ENCODE measurements around the gene RUVBL1.

The RUVBL1 gene

DNA sequence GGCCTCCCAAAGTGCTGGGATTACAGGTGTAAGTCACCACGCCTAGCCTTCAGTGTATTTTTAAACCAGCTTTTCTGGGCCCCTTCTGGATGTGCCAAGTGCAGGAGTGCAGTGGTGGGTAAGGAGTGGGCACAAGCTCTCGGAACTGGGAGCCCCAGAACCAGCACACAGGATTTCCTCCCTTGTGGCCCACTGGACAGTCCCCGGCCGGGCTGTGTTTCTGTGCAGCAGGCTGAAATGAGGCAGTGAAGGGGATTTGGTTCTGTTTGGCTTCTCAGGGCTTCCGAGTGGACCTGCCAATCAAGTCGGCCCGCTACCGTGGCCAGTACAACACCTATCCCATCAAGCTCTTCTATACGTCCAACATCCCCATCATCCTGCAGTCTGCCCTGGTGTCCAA is 56.9 kb downstream of the RUVBL1 start:
- Histone ChIP-seq H3K9me3 (ENCODE audit: control insufficient read depth, insufficient read depth, low read length) (no peaks in the 10 kb centered on the region), H3K36me3 (ENCODE audit: control insufficient read depth, low read length) (peaks cover 97% of the 10 kb centered on the region), H3K79me2 (ENCODE audit: control insufficient read depth, low read length) (peaks cover 21% of the 10 kb centered on the region), H3K4me1 (ENCODE audit: control insufficient read depth, low read length) (no peaks in the 10 kb centered on the region), H3K27me3 (ENCODE audit: control insufficient read depth, low read length) (no peaks in the 10 kb centered on the region), H3K27ac (ENCODE audit: low read depth, low read length) (no peak overlapping the region), H3K9me2 (replicated peaks; ENCODE audit: control insufficient read depth, low read length) (no peaks in the 10 kb centered on the region), H3K4me2 (ENCODE audit: low read length) (no peak overlapping the region), H3K4me3 (ENCODE audit: low read length) (no peak overlapping the region), H3F3A (ENCODE audit: control insufficient read depth, insufficient read depth) (peaks cover 16% of the 10 kb centered on the region; the same call in 1 of the 2 replicates), H4K20me1 (ENCODE audit: control insufficient read depth, insufficient read depth, low read depth, low read length) (peaks cover 13% of the 10 kb centered on the region; the same call in 1 of the 2 replicates)
- TF ChIP-seq, protein P1, sequence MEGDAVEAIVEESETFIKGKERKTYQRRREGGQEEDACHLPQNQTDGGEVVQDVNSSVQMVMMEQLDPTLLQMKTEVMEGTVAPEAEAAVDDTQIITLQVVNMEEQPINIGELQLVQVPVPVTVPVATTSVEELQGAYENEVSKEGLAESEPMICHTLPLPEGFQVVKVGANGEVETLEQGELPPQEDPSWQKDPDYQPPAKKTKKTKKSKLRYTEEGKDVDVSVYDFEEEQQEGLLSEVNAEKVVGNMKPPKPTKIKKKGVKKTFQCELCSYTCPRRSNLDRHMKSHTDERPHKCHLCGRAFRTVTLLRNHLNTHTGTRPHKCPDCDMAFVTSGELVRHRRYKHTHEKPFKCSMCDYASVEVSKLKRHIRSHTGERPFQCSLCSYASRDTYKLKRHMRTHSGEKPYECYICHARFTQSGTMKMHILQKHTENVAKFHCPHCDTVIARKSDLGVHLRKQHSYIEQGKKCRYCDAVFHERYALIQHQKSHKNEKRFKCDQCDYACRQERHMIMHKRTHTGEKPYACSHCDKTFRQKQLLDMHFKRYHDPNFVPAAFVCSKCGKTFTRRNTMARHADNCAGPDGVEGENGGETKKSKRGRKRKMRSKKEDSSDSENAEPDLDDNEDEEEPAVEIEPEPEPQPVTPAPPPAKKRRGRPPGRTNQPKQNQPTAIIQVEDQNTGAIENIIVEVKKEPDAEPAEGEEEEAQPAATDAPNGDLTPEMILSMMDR (IDR thresholded peaks at IDR 0.05; ENCODE audit: low read depth, low read length, poor library complexity, severe bottlenecking): no peak
- no peak for TF ChIP-seq EZH2phosphoT487 (IDR thresholded peaks at IDR 0.05; ENCODE audit: borderline replicate concordance, low read length)

DNA sequence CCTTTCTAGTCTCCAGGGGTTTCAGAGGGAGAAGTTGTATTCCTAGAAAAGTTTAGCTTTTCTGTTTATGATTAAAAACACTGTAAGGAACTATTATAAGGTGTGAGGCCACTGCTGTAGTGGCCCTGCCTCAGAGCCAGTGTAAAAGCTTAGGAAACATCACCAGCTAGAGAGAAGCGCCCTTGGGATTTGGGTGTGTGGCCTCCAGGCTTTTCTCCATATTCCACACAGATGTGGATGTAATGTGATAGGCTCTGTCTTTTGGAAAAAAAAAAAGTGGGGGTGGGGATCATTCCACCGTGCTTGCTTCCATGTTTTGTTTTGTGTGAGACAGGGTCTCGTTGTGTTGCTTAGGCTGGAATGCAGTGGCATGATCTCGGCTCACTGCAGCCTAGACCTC is 57.5 kb downstream of the RUVBL1 start:
- Histone ChIP-seq H3K27ac (ENCODE audit: low read depth, low read length) (no peak overlapping the region), H3K4me1 (ENCODE audit: control insufficient read depth, low read length) (no peaks in the 10 kb centered on the region), H3F3A (ENCODE audit: control insufficient read depth, insufficient read depth) (peaks cover 16% of the 10 kb centered on the region; the same call in 1 of the 2 replicates), H3K9me2 (replicated peaks; ENCODE audit: control insufficient read depth, low read length) (no peaks in the 10 kb centered on the region), H3K27me3 (ENCODE audit: control insufficient read depth, low read length) (no peaks in the 10 kb centered on the region), H3K4me3 (ENCODE audit: low read length) (no peak overlapping the region), H3K36me3 (ENCODE audit: control insufficient read depth, low read length) (peaks cover 97% of the 10 kb centered on the region), H4K20me1 (ENCODE audit: control insufficient read depth, insufficient read depth, low read depth, low read length) (peaks cover 13% of the 10 kb centered on the region; the same call in 1 of the 2 replicates), H3K79me2 (ENCODE audit: control insufficient read depth, low read length) (peaks cover 19% of the 10 kb centered on the region), H3K4me2 (ENCODE audit: low read length) (no peak overlapping the region), H3K9me3 (ENCODE audit: control insufficient read depth, insufficient read depth, low read length) (no peaks in the 10 kb centered on the region)
- TF ChIP-seq, protein P1 (IDR thresholded peaks at IDR 0.05; ENCODE audit: low read depth, low read length, poor library complexity, severe bottlenecking): no peak
- TF ChIP-seq EZH2phosphoT487 (IDR thresholded peaks at IDR 0.05; ENCODE audit: borderline replicate concordance, low read length): no peak

DNA sequence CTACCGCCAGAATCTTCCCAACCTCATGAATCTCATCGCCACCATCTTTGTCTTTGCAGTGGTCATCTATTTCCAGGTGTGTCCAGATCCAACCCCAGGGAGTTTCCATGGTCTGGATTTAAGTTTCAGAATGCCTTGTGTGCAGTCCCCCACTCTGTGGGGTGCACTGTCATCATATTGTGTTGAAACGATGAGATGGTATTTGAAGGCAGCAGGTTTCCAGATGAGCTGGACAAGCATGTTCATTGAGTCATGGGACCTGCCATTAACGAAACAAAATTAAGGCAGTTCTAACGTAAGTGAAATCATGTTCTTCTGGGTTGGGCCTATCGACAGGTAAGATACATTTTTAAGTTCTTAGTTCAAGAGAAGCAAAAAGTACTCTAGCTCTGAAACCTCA is 58.6 kb downstream of the RUVBL1 start:
- Histone ChIP-seq H3K36me3 (ENCODE audit: control insufficient read depth, low read length) (peaks cover 97% of the 10 kb centered on the region), H3K4me2 (ENCODE audit: low read length) (no peak overlapping the region), H3K9me3 (ENCODE audit: control insufficient read depth, insufficient read depth, low read length) (no peaks in the 10 kb centered on the region), H3K4me3 (ENCODE audit: low read length) (no peak overlapping the region), H3F3A (ENCODE audit: control insufficient read depth, insufficient read depth) (peaks cover 16% of the 10 kb centered on the region; the same call in 1 of the 2 replicates), H3K79me2 (ENCODE audit: control insufficient read depth, low read length) (peaks cover 15% of the 10 kb centered on the region), H3K27ac (ENCODE audit: low read depth, low read length) (no peak overlapping the region), H3K4me1 (ENCODE audit: control insufficient read depth, low read length) (no peaks in the 10 kb centered on the region), H3K9me2 (replicated peaks; ENCODE audit: control insufficient read depth, low read length) (no peaks in the 10 kb centered on the region), H3K27me3 (ENCODE audit: control insufficient read depth, low read length) (no peaks in the 10 kb centered on the region), H4K20me1 (ENCODE audit: control insufficient read depth, insufficient read depth, low read depth, low read length) (peaks cover 13% of the 10 kb centered on the region; the same call in 1 of the 2 replicates)
- TF ChIP-seq, protein P1 (IDR thresholded peaks at IDR 0.05; ENCODE audit: low read depth, low read length, poor library complexity, severe bottlenecking): no peak
- TF ChIP-seq EZH2phosphoT487 (IDR thresholded peaks at IDR 0.05; ENCODE audit: borderline replicate concordance, low read length): no peak

Measured in DOHH2 (cell line).